A673 (cell line): Measurements from ENCODE around the gene FPR1. TPM values are rescaled to one million over a fixed set of nuclear protein-coding genes. Genes with fewer than 3 reads are reported as not detected.

Source experiments
- BruUV-seq: library from RNA; stranded (reverse); fragments of 400-500 nt; replicated peaks from 2 replicates; lab custom pipeline; 2021; lab: Mats Ljungman, UMichigan
- CTCF ChIA-PET: fragments of 300-600 bp; sonication (Branson Sonifier 250); formaldehyde crosslinking; loops from one replicate; lab custom pipeline; 2022; ENCODE audit warnings: antibody characterized with exemption; lab: Charles Lee
- POLR2A ChIA-PET: fragments of 300-600 bp; sonication (Branson Sonifier 250); formaldehyde crosslinking; loops from one replicate; lab custom pipeline; 2022; ENCODE audit warnings: antibody characterized with exemption; ENCODE audit not compliant: low non-redundant PET; lab: Charles Lee
- DNase-seq: peaks from one replicate; pipeline ENCODE4 v3.0.0-alpha.2; 2015; ENCODE audit warnings: low spot score
- H3K27ac ChIP-seq: fragments of 200-600 bp; sonication (generic); 2 replicates; pipeline ENCODE4 v1.5.1; 2016; ENCODE audit warnings: mixed run types, low read depth, mild to moderate bottlenecking, mixed read lengths, antibody characterized with exemption, low read length; ENCODE audit not compliant: poor library complexity, severe bottlenecking
- H3K27me3 ChIP-seq: fragments of 200-600 bp; sonication (generic); replicated peaks from 2 replicates; pipeline ENCODE4 v1.6.1; 2017; ENCODE audit warnings: mixed run types, low read depth, mild to moderate bottlenecking, mixed read lengths, antibody characterized with exemption, low read length; ENCODE audit not compliant: insufficient read depth, poor library complexity
- H3K36me3 ChIP-seq: fragments of 200-600 bp; sonication (generic); 2 replicates; pipeline ENCODE4 v1.6.1; 2016; ENCODE audit warnings: mixed run types, mild to moderate bottlenecking, mixed read lengths, antibody characterized with exemption, low read length; ENCODE audit not compliant: insufficient read depth, poor library complexity, severe bottlenecking
- H3K4me1 ChIP-seq: fragments of 200-600 bp; sonication (generic); 2 replicates; pipeline ENCODE4 v1.6.1; 2017; ENCODE audit warnings: mixed run types, mild to moderate bottlenecking, mixed read lengths, antibody characterized with exemption, low read length; ENCODE audit not compliant: insufficient read depth, poor library complexity, severe bottlenecking
- H3K4me3 ChIP-seq: fragments of 200-600 bp; sonication (generic); 2 replicates; pipeline ENCODE4 v1.5.1; 2016; ENCODE audit warnings: low read depth, mixed run types, mild to moderate bottlenecking, mixed read lengths, low read length; ENCODE audit not compliant: poor library complexity, severe bottlenecking
- H3K9me3 ChIP-seq: fragments of 200-600 bp; sonication (generic); 2 replicates; pipeline ENCODE4 v1.6.1; 2016; ENCODE audit warnings: mixed run types, low read depth, mild to moderate bottlenecking, mixed read lengths, antibody characterized with exemption, low read length; ENCODE audit not compliant: poor library complexity, severe bottlenecking
- CTCF ChIP-seq: fragments of 300-800, 200-600 bp; sonication (generic); conservative IDR thresholded peaks from 2 replicates; pipeline ENCODE4 v1.5.1; 2017; ENCODE audit warnings: low read depth, mild to moderate bottlenecking, antibody characterized with exemption, low read length, moderate library complexity, mixed read lengths
- EZH2 ChIP-seq: fragments of 200-600 bp; sonication (generic); IDR thresholded peaks from 2 replicates; pipeline ENCODE4 v1.6.1; 2017; ENCODE audit warnings: borderline replicate concordance, low read depth, mild to moderate bottlenecking, mixed read lengths, antibody characterized with exemption, low read length; ENCODE audit not compliant: poor library complexity, severe bottlenecking
- intact Hi-C: fragments of 100-400 bp; cut with micrococcal nuclease; formaldehyde crosslinking; loops from one replicate; pipeline ENCODE4 v1.10.0; 2022; ENCODE audit not compliant: unreplicated experiment
- total RNA-seq: library from RNA; stranded (reverse); gene quantifications from 2 replicates; pipeline ENCODE4 v1.2.3, GENCODE V29; 2021

FPR1 gene
- total RNA-seq, 1 experiment from 2014 or later, result not detected

DNA sequence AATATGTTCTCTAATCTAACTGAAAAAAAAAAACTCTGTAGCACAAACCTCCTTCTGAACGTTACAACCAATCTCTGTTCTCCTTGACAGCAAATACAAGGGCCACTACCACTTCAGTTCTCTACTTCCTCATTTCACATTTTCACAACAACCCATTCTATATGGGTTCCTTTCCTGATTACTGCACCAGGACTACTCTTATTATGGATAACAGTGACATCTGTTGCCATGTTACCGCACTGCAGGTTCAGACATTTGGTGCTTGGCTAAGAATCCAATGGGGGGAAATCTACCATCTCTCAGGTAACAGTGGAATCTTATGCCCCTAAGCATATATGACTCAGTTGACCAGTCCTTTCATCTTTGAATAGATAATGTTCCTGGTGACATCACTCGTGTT lies 31.7 kb upstream of the FPR1 start:
- ChIA-PET CTCF (no interaction called here), POLR2A (no interaction called here)
- TF ChIP-seq EZH2 (no peak), CTCF (peak; percentile 53)
- intact Hi-C loops, result no loop called here
- no TSS peak for BruUV-seq
- no peaks in the 10 kb centered on the region for H3K9me3 ChIP-seq
- DNase-seq, result peak; percentile 37
- peaks cover 46% of the 10 kb centered on the region for H3K27me3 ChIP-seq
- H3K4me1 ChIP-seq, result no peaks in the 10 kb centered on the region
- H3K27ac ChIP-seq, result no peak overlapping the region
- no peaks in the 10 kb centered on the region for H3K36me3 ChIP-seq
- no peak overlapping the region for H3K4me3 ChIP-seq

DNA sequence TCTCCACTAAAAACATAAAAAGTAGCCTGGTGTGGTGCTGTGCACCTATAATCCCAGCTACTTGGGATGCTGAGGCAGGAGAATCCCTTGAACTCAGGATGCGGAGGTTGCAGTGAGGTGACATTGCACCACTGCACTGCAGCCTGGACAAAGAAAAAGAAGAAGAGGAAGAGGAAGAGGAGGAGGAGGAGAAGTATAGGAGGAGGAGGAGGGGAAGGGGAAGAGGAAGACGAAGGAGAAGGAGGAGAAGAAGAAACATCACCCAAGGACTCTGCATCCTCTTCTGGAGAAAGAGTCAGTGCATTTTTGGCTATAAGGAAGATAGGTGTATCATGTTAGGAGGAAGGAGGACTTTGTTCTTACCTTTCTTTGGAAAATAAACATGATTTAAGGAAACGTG lies 30.3 kb upstream of the FPR1 start:
- ChIA-PET CTCF (no interaction called here), POLR2A (no interaction called here)
- no peaks in the 10 kb centered on the region for H3K4me1 ChIP-seq
- no TSS peak for BruUV-seq
- intact Hi-C loops, result no loop called here
- no peaks in the 10 kb centered on the region for H3K36me3 ChIP-seq
- TF ChIP-seq CTCF, result no peak
- TF ChIP-seq EZH2, result no peak
- no peak overlapping the region for H3K4me3 ChIP-seq
- peaks cover 51% of the 10 kb centered on the region for H3K27me3 ChIP-seq
- no peak for DNase-seq
- no peak overlapping the region for H3K27ac ChIP-seq
- H3K9me3 ChIP-seq, result no peaks in the 10 kb centered on the region

DNA sequence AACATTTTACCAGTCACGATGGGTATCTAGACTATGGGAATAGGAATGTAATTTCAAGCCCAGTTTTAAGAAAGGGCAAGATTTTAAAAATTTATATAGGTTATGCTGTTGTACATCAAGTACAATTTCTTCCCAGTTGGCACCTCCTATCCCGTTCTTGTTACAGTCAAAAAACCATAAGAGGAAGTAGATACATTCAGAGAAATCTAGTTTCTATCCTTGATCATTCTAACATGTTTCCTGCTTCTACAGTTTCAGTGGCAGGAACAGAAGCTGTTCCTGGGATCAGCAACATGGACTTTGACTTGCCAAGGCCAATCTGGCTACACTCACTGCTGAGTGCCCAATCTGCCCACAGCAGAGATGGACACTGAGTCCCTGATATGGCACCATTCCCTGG lies 28.6 kb upstream of the FPR1 start:
- no peak for DNase-seq
- ChIA-PET CTCF (no interaction called here), POLR2A (no interaction called here)
- Histone ChIP-seq H3K9me3 (no peaks in the 10 kb centered on the region), H3K27me3 (peaks cover 62% of the 10 kb centered on the region), H3K4me3 (no peak overlapping the region), H3K36me3 (no peaks in the 10 kb centered on the region), H3K27ac (no peak overlapping the region), H3K4me1 (no peaks in the 10 kb centered on the region)
- intact Hi-C loops, result no loop called here
- BruUV-seq, result no TSS peak
- TF ChIP-seq CTCF (no peak), EZH2 (no peak)
